HG03460 (cell line): ENCODE data around the gene FRMD3.

Experiments used
- ATAC-seq: cut with Tn5 transposase; IDR thresholded peaks from one replicate; pipeline ENCODE4 v1.9.1; 2021; ENCODE audit not compliant: unreplicated experiment

FRMD3 gene

DNA sequence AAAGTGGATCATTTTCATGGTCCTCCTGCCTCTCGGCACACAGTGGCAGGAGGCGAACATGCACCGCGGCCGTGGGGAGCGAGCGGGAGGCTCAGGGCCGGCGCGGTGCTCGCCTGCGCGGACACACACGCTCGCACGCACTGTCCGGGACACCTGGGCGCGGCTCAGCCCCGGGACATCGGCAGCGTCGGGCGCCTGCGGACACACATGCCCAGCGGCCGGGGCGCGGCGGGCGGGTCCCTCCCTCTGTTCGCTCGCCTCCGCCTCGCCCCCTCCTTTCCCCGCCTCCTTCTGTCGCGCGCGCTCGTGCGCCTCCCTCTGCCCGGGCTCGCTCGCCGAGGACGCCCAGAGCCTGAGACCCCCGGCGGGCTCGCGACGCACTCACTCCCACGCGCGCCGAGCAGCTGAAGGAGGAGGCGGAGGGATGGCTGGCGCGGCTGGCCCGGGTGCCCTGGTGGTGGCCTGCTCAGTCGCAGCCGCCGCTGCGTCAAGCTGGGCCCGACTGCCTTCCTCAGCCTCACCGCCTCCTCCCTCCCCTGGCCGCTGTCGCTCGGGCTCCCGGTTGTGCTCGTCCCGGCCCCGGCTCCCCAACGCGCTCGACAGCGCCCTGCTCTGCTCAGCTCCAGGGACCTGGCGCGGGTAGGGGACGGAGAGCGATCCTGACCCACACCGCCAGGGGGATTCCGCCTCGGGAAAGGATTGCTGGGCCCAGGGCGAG, at the start of gene FRMD3:
Gene FRMD3 (minus strand): TSS at position 230 of the 718 bp plus-strand sequence. CDS start 170 bp downstream, at position 60.
- no peak for ATAC-seq

DNA sequence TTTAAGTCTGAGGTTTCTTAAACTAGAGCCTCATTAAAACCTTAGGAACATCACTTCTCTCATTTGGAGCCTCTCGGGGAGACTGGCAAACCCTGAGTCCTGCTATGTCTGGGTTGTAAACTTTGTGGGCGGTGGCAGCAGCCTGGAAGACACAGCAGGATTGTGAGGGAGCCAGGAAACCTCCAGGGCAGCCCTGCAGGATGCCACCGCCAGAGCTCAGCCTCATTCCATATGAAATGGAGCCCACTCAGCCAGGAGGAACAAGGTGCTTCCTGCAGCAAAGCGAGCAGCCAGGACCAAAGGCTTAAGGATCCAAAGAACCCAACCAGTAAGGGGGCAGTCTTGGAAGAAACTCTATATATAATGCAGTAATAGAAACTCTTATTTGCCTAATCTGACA, 46.8 kb upstream of the FRMD3 start:
- ATAC-seq, result no peak

DNA sequence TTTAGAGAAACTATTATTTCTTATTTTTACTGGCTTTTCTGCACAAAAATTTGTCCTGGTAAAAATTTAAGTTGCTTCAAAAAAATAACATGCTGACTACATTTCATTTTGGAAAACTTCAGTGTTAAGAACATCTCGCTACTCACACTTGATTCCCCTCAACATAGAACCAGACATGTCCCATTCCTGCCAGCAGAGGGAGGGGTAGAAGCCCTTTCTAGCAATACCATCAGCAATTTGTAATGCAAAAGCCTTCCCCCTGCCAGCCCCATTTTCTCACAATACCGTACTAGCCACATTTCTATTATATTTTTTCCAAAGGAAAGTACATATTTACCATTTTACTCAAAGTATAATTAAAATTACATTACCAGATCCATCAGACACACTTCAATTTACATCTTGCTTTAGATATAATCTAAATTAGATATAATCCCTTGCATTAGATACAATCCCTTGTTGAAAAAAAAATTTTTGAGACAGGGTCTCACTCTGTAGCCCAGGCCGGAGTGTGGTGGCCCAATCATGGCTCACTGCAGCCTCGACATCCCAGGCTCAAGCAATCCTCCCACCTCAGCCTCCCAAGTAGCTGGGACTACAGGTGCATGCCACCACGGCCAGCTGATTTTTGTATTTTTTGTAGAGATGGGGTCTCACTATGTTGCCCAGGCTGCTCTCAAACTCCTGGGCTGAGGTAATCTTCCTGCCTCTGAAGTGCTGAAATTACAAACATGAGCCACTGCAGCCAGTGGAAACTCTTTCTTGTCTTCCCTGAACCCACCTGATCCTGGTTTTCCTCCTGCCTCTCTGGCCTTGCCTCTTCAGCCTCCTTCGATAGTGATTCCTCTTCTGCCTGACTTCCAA, 45.2 kb upstream of the FRMD3 start:
- ATAC-seq, result no peak

DNA sequence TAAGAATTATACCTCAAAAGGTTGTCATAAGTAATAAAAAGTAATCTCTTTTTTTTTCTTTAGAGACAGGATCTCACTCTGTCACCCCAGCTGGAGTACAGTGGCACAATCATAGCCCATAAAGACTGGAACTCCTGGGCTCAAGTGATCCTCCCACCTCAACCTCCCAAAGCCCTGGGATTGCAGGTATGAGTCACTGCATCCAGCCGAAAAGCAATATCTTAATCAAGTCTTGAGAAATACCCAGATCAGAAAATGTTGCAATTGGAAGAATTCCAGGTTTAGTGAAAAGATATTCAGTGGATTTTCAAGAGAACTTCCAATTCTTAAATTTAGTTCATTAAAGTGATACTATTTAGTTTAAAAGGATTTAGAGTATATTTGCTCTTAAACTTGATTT, 43.8 kb upstream of the FRMD3 start:
- ATAC-seq, result no peak

DNA sequence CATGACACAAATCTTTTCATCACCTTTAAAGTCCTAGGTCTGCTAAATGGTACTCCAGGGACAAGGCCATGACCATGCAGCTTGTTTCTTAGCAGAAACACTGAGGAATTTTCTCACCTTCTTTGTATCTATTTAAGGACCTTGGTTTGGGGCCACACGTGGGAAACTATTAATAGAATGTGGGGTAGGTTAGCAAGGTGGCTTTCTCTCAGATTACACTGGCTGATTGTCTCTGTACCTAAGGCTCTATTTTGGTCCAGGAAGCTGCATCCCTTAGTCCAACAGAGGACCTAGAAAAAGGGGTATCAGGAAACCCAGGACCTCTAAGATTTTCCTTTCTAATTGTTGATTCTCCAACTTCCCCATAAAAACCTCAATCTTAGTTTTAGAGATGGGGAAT, 36.3 kb upstream of the FRMD3 start:
- ATAC-seq, result no peak

DNA sequence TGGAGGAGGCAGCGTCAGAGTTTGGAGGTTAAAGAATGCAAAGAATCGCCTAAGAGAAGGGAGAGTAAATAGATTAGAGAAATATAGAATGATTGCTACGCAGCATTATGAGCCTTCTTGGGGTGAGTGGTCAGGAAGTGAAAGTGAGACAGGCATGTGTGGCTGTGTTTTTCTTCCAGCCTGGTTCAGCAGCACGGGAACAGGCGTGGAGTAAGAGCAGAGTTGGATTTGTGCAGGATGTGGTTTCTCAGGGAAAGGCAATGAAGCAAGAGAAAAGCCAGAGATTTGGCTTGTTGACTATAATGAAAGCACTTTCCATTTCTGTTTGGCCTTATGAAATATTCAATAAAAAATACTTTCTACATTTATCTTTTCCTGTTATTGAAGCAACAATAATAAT, 34.3 kb upstream of the FRMD3 start:
- ATAC-seq, result no peak

DNA sequence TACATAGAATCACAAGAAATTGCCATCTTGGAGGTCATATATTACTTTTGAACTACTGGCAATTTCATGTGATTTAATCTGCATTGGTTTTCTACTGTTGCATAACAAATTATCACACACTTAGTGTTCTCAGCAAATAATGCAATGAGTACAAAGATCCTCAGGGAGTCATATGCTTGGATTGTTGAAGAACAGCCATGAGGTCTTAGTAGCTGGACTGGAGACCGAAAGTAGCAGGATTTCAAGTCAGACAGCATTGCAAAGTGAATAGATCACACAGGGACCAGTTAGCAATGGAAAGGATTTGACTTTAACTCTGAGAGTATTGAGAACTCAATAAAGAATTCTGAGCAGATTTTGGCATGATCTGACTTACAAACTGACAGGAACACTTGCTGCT, 32.2 kb upstream of the FRMD3 start:
- ATAC-seq, result no peak

DNA sequence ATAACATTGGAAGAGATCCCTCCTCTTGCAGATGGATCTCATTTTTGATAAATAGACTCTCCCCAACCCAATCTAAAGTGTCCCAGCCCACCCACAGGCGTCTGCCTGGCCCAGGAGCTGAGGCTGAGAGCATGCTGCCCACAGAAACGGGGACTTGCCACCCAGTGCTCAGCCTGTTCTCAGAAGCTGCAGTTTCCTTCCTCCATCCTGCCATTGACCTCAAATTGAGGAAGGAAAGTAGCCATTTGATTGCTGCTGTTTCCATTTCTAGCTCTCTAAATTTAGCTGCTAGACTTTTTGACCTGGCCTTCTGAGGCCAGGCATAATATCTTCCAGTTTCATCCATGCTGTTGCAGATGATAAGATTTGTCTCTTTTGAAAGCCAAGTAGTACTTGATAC, 31.1 kb upstream of the FRMD3 start:
- no peak for ATAC-seq

DNA sequence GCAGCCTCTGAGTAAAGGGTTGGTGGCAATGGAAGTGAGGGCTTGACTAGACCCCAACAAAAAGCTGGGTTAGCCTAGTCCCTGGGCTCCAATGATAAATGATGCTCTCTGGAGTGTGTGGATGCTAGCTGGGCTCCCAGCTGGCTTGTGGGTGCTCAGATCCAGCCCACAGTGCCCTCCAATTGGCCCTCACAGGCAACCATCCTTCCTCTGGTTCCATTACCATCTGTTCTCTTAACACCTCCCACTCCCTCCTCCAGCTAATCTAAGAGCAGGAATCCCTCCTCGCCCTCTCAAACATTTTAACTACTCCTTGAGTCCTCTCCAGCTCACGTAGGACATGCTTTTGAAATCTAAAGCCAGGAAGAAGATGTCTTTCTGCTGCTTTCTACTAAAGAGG, 25.2 kb upstream of the FRMD3 start:
- no peak for ATAC-seq

DNA sequence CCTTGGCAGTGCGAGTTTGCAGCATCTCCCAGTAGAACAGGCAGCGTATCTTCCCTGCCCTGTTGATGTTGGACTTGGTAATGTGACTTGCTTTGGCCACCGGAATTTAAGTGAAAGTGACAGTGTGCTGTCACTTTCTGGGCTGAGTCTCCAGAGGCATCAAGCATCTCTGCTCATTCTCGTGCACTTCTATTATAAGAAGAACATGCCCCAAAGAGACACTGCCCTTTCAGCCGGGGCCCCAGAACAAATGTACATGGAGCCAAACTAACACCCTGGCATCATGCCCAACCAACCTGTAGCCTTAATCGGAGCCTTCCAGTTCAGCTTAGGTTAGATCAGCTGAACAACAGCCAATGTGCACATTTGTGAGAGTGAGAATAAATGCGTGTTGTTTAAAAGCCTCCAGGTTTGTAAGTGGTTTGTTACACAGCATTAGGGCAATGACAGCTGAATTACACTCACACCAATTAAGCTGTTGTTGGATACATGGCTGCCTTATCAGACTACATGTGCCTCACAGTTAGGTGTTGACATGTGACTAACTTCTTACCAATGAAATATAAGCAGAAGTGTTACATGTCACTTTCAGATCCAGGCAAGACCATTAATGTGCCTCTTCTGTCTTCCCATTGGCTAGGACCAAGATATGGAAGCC, 22.1 kb upstream of the FRMD3 start:
- ATAC-seq, result no peak

DNA sequence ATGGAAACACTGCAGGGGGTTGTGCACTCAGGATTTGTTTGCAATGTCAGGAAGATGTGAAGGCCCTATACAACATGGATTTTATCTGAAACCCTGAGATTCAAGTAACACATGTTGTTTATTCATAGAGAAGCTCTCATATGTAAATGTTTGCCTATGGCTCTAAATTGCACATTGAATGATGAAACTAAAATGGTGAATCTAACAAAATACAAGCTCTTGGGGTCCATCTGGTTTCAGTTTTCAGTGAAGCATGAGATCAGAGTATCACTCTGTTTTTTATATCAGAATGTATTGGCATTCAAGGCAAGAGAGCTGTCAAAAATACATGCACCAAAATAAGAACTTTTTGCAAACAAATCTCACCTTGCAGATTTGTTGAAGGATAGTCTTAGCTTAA, 19.6 kb upstream of the FRMD3 start:
- ATAC-seq, result no peak

DNA sequence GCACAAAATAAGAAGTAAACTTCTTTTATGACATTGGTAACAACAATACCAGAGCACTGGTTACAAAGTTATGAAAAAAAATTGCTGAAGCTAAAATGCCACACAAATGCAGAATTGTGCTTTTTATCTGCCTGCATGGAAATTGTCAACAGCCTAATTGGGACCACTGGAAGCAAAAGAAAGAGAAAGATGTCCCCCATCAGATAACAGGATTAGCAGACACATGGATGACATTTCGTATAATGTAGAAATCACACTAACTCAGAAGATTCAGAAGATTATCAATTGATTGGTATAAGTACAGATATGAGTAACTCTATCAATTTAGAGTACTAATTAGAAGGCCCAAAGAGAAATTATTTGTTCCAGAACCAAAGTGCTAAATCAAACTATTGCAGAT, 19.1 kb upstream of the FRMD3 start:
- ATAC-seq, result no peak

DNA sequence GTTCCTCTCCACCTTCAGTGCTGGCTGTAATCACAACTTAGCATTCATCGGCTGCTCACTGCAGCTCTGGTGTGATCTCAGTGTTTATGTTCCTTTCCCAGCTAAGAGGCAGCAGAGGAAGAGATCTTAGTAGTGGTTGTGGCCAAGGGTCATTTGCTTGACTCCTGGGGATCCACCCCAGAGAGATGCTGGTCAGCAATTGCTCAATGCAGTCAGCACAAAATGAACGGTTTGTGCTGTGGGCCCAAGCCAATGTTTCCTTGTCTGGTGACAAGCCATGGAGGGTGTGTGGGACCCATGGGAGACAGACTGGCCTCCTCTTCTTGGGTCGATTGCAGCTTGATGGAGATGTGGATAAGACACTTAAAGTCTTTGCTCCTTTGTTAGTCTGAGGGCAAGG, 16.1 kb upstream of the FRMD3 start:
- ATAC-seq, result no peak

DNA sequence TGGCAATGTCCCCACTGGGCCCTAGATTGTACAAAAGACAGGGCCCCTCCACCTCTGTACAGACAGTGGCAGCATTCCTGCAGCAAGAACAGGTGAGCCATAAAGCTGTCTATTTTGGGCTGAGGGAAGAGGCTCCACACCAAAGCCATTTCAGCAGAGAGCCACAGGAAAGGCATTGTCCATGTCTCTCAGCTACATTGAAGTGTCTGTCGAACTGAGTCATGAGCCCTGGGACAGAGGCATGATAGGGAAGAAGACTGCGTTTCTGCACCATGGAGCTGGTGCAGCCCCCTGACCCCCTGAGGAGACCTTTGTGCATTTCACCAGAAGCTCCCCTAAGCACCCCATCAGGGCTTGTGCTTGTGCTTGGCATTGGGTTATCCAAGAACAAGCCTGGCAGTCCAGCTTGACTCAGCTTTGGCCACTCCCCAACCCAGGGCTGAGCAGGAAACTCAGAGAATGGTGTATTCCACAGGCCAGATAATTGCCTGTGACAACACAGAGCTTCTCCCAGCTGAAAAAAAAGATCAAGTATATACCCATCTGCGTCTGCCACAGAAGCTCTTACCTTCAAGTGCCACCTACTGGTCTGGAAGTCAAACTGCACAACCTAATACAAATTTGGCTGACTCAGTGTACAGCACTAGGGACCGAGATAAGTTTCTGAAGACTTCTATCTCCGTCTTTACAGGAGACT, 5.9 kb upstream of the FRMD3 start:
- ATAC-seq, result peak; percentile 91

DNA sequence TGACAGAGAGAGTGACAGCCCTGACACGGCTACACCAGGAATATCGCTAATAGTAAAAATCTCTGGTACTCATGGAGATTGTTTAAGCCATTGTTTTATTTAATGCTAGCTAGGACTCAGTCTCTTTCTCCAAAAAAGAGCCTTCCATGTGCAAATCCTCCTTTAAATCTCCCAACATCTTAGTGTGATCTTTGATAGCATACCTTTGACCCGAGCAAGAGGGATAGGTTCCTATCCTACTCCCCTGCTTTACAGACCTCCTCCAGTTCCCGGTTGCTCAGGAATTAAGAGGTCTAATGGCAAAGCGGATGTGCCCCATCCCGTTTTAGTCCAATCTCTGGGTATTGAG, 663 bp upstream of the FRMD3 start:
- no peak for ATAC-seq

DNA sequence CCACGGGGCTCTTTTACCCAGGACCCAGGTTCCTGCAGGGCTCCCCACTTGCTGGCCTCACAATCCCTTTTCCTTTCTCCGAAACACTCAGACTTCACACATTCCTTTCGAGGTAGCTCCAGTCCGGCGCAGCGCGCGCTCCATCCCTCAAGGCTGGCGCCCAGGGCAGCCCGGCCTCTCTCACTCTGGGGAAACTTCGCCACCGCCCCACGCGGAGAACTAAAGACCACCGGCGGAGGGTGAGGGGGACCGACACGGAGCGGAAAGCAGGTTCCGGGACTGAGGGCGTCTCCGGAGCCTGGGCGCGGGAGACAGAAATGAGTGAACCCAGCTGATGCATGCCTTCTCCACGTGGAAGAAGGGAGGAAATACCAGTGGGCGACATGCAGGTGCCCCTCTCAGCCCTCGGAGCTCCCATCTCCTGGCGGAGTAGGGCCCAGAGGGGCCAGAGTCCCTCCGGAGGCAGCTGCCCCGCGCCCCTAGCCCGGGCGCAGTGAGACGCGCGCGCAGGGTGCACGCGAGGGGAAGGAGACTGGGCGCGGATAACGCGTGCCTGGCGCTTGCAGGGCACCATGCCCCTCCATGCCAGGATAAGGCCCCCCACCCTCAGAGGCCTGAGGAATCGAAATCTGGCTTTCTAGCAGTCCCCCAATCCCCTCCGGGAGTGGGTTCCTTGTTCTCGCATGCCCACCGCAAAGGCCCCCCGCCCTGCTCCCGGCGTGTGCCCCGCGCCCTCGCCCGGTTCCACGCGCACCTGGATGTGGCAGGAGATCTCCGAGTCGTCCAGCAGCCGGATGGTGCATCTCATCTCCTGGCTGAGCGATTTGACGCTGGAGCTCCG, 650 bp downstream of the FRMD3 start:
- ATAC-seq, result no peak

DNA sequence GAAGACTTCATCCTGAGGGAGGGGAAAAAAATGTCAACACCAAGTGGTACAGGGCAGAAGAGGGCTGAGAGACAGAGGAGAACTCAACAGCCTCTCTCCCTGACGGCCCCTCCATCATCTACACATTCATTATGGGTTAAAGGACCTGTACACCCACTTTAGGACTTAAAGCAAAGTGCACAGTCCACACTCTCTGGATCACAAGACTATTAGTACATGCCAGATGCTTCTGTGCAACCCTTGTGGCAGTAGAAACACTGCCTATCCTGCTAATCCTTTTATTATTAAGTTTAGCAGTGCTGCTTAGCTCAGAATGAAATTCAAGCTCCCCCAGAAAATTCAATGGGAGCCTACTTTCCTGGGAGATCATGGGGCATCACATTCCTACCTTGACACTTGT, 1.9 kb downstream of the FRMD3 start:
- no peak for ATAC-seq

DNA sequence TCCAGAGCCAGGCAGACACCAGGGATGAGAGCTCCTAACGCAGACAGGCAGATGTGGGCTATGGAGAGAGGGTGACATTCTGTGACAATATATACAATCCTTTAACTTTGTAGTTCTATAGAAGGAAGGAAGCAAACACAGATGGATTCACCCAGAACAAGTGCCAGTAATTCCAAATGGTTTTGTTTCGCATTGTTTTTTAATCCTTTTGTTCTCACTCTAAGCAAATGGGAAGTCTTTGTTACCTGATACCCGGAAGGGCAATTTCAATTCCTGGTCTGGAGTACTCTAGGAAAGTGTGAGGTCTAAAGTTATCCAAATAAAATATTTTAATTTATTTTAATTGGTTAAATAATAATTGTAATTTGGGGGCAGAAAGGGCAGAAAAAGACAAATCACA, 2.5 kb downstream of the FRMD3 start:
- no peak for ATAC-seq

DNA sequence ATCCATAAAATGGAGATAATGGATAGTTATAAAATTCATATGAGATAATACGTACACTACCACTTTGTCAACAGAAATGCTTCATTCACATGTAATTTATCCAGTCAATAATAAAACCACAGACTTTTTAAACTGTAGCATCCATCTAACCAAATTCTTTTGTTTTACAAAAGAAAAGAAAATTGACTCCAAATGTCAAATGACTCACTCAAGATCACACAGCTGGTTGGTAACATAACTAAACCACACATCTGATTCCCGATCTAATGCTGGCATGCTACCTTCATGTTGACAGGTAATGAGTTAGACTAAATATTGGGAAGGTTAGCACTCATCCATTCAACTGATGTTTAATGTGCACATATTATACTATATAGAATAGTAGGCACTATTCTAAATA, 4.9 kb downstream of the FRMD3 start:
- ATAC-seq, result no peak

DNA sequence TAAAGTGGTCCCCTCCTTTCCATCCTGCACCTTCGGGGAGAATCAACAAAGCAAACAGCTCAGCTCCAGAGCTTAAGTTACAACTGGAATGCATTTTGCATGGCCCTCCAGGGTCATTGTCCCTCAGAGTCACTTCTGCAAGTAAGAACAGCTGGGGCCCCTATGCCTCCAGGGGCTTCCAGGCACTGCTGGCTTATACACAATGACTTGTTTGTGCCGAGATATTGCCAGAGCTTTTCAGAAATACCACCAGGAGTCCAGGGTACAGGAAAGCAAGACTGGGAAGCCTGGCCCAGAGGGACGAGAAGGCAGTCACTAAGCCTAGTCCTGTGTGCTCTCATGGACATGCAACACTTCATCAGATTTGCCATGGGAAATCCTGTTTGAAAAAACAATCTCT, 11.3 kb downstream of the FRMD3 start:
- no peak for ATAC-seq

DNA sequence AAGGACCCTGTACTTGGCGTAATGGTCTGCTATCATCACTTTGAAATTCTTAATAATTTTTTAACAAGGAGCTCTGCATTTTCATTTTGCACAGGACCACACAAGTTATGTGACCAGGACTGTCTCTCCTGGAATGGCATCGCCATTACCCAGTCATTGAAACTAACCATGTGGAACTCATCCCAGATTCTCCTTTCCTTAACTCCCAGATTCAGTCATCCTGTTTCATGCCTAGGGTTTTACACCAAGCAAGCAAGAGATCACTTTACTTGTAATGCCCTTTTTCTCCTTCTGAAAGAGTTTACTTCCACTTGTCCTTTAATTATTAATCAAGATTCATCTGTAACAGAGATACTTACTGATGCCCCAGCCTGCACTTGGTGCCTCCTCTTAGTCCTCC, 12.0 kb downstream of the FRMD3 start:
- no peak for ATAC-seq
